HG03159 (cell line): Measurements from ENCODE around the gene CCNT1.
"Not testable (repeated sequence)": the region's sequence is repeated elsewhere in the genome, so short reads cannot be mapped to it uniquely, and the experiment has no call there.

ENCODE experiments used
- ATAC-seq: cut with Tn5 transposase; IDR thresholded peaks from one replicate; pipeline ENCODE4 v1.9.1; 2021; ENCODE audit warnings: mild to moderate bottlenecking, moderate library complexity; ENCODE audit not compliant: unreplicated experiment

CCNT1 gene

GRCh38 chr12:48641752-48642555 lies 74.6 kb downstream of the CCNT1 start:
- not testable (repeated sequence) for ATAC-seq

DNA sequence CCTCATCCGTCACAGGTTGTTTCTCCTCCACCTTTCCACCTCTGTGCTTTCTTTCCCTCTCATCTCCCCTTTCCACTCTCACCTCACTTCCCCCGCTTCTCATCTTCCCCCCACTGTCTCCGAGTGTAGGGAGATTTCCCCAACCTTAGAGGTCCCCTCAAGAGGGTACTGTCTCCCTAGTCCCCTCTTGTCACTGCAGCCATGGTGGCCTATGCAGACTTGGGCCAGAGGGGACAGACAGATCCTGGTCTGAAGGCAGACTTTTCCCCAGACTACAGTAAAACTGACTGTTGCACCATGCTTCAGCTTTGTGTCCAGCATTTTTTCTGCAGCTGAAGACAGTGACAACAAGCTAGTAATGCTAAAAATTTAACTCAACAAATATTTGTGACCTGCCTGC lies 75.7 kb downstream of the CCNT1 start:
- no peak for ATAC-seq

- no peak for ATAC-seq
Observed at GRCh38 chr12:48640428-48640827, 76.1 kb downstream of the CCNT1 start.
